Activated CD8-positive, alpha-beta memory T cell treated with anti-CD3 and anti-CD28 coated beads, Interleukin-2, amount 50 U/mL, for 1 hour (primary cell): Measurements from ENCODE around the gene TSHR.

ENCODE experiments used
- DNase-seq: peaks from one replicate; pipeline ENCODE4 v3.0.0-alpha.2; 2020; ENCODE audit errors: extremely low read depth

TSHR gene

GRCh38 chr14:81137316-81137715 is 181.9 kb downstream of the TSHR start:
- no peak for DNase-seq

- DNase-seq = no peak
Observed at GRCh38 chr14:81138429-81138828, 183.0 kb downstream of the TSHR start.

- DNase-seq = no peak
Observed at GRCh38 chr14:81141426-81141825, 186.0 kb downstream of the TSHR start.

- DNase-seq = no peak
Observed at GRCh38 chr14:81143793-81144192, 188.4 kb downstream of the TSHR start.

- no peak for DNase-seq
Observed at GRCh38 chr14:81144824-81145603, 189.6 kb downstream of the TSHR start.

- no peak for DNase-seq
Observed at GRCh38 chr14:81147140-81147897, 191.9 kb downstream of the TSHR start.

GRCh38 chr14:81148635-81149034 is 193.2 kb downstream of the TSHR start:
- no peak for DNase-seq

- no peak for DNase-seq
Observed at GRCh38 chr14:81153187-81153586, 197.8 kb downstream of the TSHR start.

- DNase-seq = no peak
Observed at GRCh38 chr14:81157431-81157830, 202.0 kb downstream of the TSHR start.

- DNase-seq = no peak
Observed at GRCh38 chr14:81161088-81161487, 205.7 kb downstream of the TSHR start.

GRCh38 chr14:81161749-81162148 is 206.3 kb downstream of the TSHR start:
- DNase-seq = no peak

- no peak for DNase-seq
Observed at GRCh38 chr14:81162941-81163340, 207.5 kb downstream of the TSHR start.

GRCh38 chr14:81164167-81164774 is 208.8 kb downstream of the TSHR start:
- no peak for DNase-seq

- no peak for DNase-seq
Observed at GRCh38 chr14:81165188-81165587, 209.8 kb downstream of the TSHR start.

GRCh38 chr14:81166121-81166520 is 210.7 kb downstream of the TSHR start:
- DNase-seq = no peak

- no peak for DNase-seq
Observed at GRCh38 chr14:81169267-81169666, 213.8 kb downstream of the TSHR start.

GRCh38 chr14:81169711-81170103 is 214.3 kb downstream of the TSHR start:
- no peak for DNase-seq

GRCh38 chr14:81170104-81170828 is 214.8 kb downstream of the TSHR start:
- DNase-seq = peak; percentile 73

- DNase-seq = no peak
Observed at GRCh38 chr14:81170829-81171195, 215.4 kb downstream of the TSHR start.

- DNase-seq = no peak
Observed at GRCh38 chr14:81172353-81172752, 216.9 kb downstream of the TSHR start.

- no peak for DNase-seq
Observed at GRCh38 chr14:81172881-81173280, 217.5 kb downstream of the TSHR start.

- no peak for DNase-seq
Observed at GRCh38 chr14:81176241-81176640, 220.8 kb downstream of the TSHR start.
